ENCODE results near the gene HOPX.

DNA sequence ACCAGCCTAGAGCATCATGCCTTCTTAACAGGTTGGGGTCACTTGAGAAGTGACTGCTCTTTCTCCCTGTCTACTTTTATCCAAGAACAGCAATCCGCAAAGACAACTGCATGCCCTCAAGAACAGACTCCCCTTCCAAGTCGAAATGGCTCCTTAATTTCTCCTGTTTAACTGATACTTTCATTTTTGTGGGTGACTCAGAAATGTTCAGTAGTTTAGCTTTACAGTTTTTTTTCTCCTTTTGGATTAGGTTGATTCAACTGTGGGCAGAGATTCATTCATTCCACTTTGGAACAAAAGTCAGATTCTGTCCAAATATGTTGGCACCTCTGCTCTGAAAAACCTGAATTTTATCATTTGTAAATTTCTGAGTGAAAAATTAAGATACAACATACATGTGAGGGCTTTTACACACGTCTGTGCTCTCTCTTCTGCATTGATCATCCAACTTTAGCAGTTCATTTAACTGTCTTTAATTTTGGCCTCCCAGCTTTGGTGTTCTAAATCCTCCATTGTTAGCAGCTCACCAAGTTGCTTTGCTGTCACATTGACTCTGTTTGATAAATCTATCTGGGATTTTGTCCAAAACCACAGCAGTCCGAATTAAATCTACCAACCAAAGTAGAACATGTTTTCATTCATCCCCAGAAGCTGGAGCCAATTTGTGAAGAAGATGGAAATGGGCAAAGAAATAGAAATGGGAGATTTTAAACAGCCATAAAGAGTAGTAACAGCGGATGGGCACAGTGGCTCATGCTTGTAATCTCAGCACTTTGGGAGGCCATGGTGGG, 50.0 kb downstream of the HOPX start:
- TF ChIP-seq, protein P1, sequence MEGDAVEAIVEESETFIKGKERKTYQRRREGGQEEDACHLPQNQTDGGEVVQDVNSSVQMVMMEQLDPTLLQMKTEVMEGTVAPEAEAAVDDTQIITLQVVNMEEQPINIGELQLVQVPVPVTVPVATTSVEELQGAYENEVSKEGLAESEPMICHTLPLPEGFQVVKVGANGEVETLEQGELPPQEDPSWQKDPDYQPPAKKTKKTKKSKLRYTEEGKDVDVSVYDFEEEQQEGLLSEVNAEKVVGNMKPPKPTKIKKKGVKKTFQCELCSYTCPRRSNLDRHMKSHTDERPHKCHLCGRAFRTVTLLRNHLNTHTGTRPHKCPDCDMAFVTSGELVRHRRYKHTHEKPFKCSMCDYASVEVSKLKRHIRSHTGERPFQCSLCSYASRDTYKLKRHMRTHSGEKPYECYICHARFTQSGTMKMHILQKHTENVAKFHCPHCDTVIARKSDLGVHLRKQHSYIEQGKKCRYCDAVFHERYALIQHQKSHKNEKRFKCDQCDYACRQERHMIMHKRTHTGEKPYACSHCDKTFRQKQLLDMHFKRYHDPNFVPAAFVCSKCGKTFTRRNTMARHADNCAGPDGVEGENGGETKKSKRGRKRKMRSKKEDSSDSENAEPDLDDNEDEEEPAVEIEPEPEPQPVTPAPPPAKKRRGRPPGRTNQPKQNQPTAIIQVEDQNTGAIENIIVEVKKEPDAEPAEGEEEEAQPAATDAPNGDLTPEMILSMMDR (IDR thresholded peaks at IDR 0.05), result no peak
- TF ChIP-seq EZH2phosphoT487 (IDR thresholded peaks at IDR 0.05), result no peak

Measured in neural progenitor cell (in vitro differentiated cells).